ENCODE results near the gene SMAD3.

Gene SMAD3

GRCh38 chr15:67035886-67036285 lies 29.5 kb upstream of the SMAD3 start:
- no peak for DNase-seq (ENCODE audit: low read depth in 1 of 2, low spot score in 1 of 2)

DNA sequence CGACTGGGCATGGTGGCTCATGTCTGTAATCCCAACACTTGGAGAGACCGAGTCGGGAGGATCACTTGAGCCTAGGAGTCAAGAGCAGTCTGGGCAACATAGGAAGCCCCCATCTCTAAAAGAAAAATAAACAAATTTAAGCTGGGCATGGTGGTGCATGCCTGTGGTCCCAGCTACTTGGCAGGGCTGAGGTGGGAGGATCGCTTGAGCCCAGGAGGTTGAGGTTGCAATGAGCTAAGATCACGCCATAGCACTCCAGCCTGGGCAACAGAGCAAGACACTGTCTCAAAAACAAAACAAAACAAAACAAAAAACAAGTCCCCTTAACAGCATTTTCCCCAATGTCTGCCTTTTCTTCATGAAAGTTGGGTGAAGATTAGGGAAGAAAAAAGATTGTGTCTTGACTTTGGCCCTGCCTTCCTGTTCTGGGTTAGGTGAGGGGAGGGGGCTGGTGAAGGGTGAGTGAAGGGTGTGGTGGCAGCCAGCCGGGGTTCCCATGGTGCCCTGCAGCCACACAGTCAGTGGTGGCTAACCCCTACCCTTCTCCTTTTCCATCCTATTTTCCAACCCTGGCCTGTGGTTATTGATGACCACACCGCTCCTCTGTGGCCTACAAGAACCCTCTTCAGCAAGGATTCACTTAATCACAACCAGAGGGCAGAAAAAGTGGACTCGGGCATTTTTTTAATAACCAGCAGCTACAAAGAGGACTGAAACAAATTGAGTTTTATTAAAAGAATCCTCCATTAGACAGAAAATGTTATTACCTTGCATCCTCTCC lies 28.4 kb upstream of the SMAD3 start:
- no peak for DNase-seq (ENCODE audit: low read depth in 1 of 2, low spot score in 1 of 2)

DNA sequence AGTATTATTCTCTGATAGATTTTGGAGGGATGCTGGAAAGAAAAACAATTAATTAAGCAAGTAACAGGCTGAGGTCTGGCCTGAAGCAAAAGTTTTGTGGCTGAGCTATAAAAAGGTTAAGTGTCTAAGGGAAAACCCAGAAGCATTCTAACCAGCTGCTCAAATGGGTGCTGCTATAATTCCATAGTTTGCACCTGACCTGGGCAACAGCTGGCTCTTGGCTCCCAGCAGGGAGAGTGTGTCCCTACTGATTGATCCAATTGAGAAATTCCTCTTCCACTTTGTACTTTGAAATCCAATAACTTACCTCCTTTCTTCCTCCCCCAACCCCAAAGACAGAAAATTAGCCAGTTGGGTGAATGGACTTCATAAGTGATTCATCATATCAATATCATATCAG lies 27.7 kb upstream of the SMAD3 start:
- no peak for DNase-seq (ENCODE audit: low read depth in 1 of 2, low spot score in 1 of 2)

GRCh38 chr15:67038736-67039135 lies 26.7 kb upstream of the SMAD3 start:
- DNase-seq (ENCODE audit: low read depth in 1 of 2, low spot score in 1 of 2), result no peak

DNA sequence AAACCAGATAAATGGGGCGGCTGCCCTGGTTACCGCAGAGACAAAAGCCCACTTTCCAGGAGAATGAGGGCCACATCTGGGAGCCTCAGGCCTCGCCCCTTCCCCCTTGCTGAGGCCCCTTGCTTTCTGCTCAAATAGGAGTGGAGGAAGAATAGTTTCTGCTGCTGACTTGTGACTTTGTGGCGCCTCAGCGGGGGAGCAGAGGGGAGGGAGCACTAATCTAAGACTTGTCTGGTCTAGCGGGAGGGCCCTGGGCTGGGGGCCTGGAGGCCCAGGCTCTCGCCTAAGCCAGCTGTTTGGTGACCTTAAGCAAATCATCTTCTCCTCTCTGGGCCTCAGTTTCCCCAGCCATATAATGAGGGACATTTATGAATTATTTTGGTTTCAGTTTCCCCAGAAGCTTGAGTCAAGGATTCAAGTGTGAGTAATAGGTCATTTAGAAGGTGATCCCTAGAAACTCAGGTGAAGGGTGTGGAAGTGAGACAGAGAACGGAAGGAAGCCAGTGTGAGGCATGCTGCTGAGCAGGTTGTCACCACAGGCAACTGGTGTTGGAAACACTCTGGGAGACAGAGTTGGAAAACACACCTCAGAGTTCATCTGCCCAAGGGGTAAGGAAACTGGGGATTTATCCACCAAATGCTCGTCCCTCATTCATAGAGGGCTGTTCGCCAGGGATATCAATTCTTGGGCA lies 25.9 kb upstream of the SMAD3 start:
- DNase-seq (ENCODE audit: low read depth in 1 of 2, low spot score in 1 of 2), result no peak

- DNase-seq (ENCODE audit: low read depth in 1 of 2, low spot score in 1 of 2), result no peak
These were observed 25.1 kb upstream of the SMAD3 start for GRCh38 chr15:67040277-67040676.

- DNase-seq (ENCODE audit: low read depth in 1 of 2, low spot score in 1 of 2), result no peak
These were observed 22.8 kb upstream of the SMAD3 start for GRCh38 chr15:67042551-67043142.

DNA sequence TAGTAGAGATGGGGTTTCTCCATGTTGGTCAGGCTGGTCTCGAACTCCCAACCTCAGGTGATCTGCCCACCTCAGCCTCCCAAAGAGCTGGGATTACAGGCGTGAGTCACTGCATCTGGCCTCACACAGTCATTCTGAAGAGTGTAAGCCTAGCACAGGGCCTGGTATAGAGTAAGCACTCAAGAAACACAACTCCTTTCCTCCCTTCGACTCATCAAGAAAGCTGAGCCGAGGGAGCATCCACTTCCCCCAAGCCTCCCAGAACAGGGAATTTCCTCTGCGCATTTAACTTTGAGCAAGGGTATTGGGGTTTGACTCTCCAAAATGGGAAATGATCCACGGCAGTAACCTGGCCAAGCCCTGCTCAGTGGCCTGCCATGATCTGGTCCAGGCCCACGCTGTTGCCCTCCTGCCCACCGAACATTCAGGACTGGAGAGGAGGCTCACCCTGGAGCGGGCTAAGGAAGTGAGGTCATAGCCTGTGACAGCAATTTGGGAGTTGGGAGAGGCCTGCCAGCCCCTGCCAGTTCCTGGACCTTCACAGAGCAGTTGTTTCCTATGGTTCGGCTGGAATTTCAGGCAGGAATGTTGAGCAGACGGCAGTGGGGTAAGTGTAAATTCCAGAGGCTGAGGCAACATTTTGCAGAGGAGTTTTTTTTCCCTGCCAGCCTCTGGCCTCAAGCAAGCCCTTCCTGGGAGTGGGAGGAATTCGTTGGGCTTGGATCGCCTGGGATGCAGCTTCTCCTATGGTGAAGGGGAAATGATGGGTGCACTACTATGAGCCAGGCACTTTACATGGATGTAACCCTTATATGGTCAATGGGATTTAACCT lies 21.2 kb upstream of the SMAD3 start:
- no peak for DNase-seq (ENCODE audit: low read depth in 1 of 2, low spot score in 1 of 2)

GRCh38 chr15:67047149-67047661 lies 18.2 kb upstream of the SMAD3 start:
- DNase-seq (ENCODE audit: low read depth in 1 of 2, low spot score in 1 of 2), result no peak

DNA sequence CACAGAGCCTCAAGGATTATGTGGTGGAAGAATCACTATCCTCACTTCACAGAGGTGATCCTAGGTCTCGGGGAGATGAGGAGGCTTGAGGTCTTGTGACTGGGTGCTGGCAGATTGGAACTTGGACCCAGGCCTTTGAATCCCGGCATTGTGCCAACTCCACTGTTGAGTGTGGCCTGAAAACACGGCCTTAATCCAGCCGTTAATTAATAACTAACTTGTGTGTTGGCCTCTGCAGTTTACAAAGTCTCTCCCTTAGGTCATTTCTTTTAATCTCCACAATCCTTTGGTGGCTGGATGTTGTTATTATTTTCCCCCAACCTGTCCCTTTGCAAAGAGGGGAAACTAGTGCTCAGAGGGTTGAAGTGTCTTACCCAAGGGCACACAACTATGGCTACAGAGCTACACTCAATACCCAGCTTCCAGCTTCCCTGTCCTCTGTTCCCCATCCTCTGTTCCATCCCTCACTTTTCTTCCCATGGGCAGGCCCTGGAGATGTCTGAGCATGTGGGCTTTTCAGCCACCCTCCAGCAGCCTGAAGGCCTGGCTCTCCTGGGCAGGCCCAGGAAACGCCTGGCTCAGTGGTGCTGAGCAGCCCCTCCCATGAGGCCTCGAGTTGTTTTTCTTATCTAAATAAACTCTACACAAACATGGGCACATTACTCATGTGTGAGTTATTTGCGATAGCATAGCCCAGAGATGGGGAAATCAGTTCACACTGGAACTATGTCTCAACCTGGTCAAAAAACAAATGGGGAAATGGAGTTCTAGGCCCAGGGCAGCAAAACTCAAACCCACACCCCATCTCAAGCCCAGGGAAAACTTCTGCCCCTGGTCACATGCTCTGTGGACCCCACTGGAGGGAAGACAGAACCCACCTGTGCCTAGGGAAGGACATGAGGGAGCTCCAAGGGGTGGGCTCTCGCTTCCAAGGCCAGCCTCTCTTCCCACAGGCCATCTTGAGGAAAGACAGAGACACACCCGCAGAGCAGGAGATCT lies 16.8 kb upstream of the SMAD3 start:
- no peak for DNase-seq (ENCODE audit: low read depth in 1 of 2, low spot score in 1 of 2)

DNA sequence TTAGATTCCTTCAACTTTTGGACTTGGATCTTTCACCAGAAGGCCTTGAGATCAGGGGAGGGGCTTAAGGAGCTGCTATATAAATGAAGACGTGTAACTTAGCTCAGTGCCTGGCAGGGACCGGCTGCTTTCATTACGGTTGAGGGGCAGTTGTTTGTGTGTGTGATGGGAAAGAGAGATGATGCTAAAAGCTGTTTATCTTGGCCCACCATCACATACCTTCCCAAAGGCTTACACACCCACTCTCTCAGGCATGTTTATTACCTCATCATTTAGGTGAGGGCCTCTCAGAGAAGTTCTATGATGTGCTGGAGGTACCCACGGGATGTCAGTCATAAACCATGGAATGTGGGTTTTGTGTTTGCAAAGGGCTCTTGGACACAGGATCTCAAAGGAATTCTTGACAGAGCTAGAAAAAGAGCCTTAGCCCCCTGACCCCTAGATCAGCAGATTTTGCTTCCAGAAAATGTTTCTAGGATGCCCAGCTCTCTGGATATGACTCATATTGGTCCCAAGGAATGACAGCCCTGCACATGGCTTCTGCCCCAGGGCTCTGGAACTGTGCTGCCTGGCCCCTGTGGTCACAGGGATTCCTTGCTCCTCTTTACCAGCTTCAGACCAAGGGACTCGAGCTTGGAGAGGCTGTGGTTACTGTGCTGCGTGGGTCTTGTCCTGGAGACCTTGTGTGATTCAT lies 15.9 kb upstream of the SMAD3 start:
- DNase-seq (ENCODE audit: low read depth in 1 of 2, low spot score in 1 of 2), result no peak

DNA sequence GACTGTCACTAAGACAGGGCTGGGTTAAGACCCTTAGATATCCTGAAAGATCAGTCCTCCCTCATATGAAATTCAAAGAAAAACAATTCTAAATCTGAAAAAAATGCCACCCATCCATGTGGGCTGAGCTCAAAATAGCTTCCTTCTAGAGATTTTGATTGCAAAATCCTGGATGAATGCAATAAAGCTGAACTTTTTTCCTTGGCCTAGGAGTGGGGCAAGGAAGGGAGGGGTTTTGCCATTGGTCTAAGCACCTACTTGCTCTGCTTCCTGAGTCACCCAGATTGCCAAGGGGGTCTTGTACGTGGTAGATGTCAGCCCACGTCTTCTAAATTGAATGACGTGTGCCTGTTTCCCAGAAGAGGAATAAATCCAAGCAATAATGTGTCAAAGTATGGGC lies 15.3 kb upstream of the SMAD3 start:
- DNase-seq (ENCODE audit: low read depth in 1 of 2, low spot score in 1 of 2), result no peak

GRCh38 chr15:67050522-67051087 lies 14.8 kb upstream of the SMAD3 start:
- no peak for DNase-seq (ENCODE audit: low read depth in 1 of 2, low spot score in 1 of 2)

DNA sequence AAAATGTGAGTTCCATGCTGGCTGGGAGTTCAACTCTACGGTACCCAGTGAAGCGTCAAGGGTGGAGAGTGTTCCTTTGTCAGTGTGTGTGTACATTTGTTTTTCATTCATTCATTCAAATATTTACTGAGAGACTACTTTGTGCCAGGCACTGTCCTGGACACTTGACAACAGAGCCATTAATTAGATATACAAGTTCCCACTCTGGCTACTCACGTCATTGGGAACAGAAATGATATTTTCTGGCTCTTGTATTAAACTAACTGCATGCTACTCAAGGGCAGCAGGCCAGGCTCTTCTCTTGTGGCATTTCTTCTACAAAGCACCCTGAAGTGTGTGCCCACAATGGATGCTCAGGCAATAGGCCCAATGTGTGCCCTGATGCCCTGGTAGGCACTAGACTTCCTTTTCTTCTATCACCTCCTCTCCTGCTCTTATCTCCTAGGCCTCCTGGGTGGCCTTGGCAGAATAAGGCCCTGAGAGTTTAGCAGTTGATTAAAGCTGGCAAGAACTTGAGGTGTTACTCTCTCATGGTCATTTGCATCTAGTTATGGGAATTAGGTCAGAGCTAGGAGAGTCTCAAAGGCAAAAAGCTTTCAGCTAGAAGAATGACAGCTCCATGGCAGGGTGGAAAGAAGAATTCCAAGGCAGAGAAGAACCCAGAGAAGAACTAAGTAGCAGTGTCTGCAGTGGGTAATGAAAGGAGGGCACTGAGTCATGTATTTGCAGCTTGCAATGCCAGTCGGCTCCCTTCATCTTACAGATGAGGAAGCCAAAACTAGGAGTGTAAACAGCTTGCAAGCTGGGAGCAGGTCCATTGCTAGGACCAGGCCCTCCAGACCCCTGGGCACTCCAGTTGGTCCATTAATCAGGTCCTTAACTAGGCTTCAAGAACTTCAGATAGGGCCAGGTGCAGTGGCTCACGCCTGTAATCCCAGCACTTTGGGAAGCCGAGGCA lies 14.0 kb upstream of the SMAD3 start:
- DNase-seq (ENCODE audit: low read depth in 1 of 2, low spot score in 1 of 2), result no peak

DNA sequence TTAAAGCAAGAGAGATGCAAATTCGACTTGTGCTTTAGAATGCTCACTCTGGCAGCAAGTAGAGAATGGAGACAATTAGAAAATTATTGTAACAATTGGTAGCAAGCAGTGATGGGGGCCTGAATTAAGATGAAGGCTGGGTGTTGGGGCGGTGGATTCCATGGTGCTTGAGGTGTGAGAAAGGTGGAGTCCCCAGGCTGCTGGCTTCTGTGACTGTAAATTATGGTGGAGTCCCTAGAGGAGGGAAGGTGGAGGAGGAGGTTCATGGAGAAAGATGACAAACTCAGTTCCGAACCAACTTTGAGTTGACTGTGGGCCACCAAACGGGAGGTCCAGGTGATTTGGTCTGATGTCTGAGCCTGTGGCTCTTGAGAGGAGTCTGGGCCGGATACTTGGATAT lies 10.7 kb upstream of the SMAD3 start:
- DNase-seq (ENCODE audit: low read depth in 1 of 2, low spot score in 1 of 2), result no peak

- DNase-seq (ENCODE audit: low read depth in 1 of 2, low spot score in 1 of 2), result no peak
These were observed 6.3 kb upstream of the SMAD3 start for GRCh38 chr15:67059127-67059553.

GRCh38 chr15:67061811-67062368 lies 3.5 kb upstream of the SMAD3 start:
- no peak for DNase-seq (ENCODE audit: low read depth in 1 of 2, low spot score in 1 of 2)

Measured in activated CD4-positive, alpha-beta T cell treated with anti-CD3 and anti-CD28 coated beads, Interleukin-2, amount 50 U/mL, for 24 hours (primary cell).